GM21360 (cell line): Measurements from ENCODE around the gene TANK.
"Not testable (repeated sequence)": the region's sequence is repeated elsewhere in the genome, so short reads cannot be mapped to it uniquely, and the experiment has no call there.

Source experiments
- ATAC-seq: cut with Tn5 transposase; IDR thresholded peaks from one replicate; pipeline ENCODE4 v1.9.1; 2021; ENCODE audit warnings: mild to moderate bottlenecking, moderate library complexity; ENCODE audit not compliant: unreplicated experiment

TANK gene

GRCh38 chr2:161165811-161166210 is 5.6 kb downstream of the TANK start:
- peak; percentile 18 for ATAC-seq

GRCh38 chr2:161166538-161167409 is 6.5 kb downstream of the TANK start:
- peak; percentile 83 for ATAC-seq

- ATAC-seq = no peak
Measured at GRCh38 chr2:161169335-161169734, 9.1 kb downstream of the TANK start.

DNA sequence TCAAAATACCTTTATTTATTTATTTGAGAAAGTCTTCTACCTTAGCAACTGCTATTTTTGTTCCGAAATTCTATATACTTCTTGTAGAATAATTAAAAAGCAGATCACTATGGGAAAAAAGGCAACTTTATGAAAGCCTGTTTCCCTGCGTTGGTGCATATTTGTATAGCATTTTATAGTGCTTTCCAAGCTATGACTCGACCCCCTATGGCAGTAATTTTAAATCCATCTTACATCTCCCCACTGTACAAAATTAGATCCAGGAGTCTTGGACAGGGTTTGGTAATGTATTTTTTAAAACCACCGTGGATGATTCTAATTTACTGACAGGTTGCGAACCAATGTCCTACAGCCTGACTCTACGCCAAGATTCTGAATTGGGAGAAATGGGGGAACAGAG is 10.1 kb downstream of the TANK start:
- no peak for ATAC-seq

- no peak for ATAC-seq
Measured at GRCh38 chr2:161170958-161171932, 11.0 kb downstream of the TANK start.

DNA sequence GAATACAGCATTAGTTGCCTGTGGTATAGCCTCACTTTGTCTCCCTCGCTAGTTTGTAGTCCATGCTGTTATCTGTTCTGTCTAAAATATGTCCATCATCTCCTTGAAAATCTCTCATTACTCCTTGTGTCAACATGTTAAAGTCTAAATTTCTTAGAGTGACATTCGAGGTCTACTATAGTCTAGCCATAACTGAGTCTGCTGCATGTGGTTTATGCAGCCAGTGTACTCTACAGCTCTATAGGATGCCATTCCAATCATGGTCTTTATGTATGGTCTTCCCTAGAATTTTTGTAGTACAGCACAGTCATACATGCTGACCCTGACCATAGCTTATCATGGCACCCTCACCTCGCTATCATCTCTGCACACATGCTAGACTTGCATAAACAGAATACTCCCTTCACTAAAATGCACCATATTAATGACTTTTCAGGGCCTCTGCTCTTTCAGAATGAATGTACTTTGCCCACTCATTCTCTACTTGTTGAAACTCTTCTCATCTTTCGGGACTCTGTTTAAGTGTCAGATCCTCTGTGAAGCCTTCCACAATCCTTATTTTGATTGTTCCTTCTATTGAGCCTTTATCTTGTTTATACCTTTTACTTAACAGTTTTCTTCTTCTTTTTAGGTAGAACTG is 12.8 kb downstream of the TANK start:
- ATAC-seq = peak; percentile 74

DNA sequence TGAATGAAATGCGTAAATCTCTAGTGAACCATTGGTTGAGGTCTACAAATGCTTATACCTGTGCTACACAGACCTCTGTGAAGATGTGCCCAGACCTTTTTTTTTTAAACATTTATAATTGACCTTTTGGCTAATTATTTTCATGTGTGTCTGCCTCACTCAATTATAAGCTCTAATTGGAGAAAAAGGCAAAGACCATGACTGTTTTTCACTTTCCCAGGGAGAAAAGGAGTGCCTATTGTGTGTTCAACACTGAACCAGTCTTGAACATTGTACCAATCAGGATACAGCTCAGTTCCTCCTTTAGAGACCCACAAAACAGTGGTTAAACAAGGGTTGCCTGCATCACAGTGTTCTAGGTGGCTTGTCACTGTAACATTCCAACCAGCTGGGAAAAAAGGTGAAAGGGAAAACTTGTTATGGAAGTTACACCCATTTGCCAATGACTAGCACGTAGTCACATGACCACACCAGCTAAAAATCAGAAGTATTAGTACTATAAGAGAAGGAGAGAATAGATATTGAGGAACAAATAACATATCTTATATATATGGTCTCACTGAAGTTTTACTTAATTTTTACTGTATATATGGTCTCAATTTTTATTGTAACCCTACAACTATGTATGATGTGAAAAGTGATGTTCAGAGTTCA is 13.4 kb downstream of the TANK start:
- ATAC-seq = no peak

DNA sequence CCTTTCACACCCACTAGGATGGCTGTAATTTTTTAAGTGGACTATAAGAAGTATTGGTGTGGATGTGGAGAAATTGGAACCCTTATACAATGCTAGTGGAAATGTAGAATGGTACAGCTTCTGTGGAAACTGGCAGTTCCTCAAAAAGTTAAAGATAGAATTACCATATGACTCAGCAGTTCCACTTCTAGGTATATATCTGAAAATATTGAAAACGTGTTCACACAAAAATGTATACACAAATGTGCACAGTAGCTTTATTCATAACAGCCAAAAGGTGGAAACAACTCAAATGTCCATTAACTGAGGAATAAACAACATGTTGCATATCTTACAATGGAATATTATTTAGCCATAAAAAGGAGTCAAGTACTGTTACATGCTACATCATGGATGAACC is 17.7 kb downstream of the TANK start:
- no peak for ATAC-seq

GRCh38 chr2:161178756-161179155 is 18.5 kb downstream of the TANK start:
- no peak for ATAC-seq

- no peak for ATAC-seq
Measured at GRCh38 chr2:161190050-161190449, 29.8 kb downstream of the TANK start.

- ATAC-seq = not testable (repeated sequence)
Measured at GRCh38 chr2:161195602-161196001, 35.4 kb downstream of the TANK start.

- ATAC-seq = peak; percentile 80
Measured at GRCh38 chr2:161199912-161200701, 39.9 kb downstream of the TANK start.

DNA sequence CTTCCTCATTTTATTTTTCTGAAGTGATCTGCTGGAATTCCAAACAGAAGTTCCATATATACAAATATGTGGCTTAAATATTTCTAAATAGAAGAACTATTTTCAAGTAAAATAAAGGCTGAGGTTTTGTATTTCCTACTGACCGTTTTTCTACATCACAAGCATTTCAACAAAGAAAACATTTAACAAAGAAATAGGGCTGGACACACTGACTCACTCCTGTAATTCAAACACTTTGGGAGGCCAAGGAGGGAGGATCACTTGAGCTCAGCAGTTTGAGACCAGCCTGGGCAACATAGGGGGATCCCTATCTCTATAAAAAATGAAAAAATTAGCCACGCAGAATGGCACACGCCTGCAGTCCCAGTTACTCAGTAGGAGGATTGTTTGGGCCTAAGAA is 44.6 kb downstream of the TANK start:
- ATAC-seq = no peak

DNA sequence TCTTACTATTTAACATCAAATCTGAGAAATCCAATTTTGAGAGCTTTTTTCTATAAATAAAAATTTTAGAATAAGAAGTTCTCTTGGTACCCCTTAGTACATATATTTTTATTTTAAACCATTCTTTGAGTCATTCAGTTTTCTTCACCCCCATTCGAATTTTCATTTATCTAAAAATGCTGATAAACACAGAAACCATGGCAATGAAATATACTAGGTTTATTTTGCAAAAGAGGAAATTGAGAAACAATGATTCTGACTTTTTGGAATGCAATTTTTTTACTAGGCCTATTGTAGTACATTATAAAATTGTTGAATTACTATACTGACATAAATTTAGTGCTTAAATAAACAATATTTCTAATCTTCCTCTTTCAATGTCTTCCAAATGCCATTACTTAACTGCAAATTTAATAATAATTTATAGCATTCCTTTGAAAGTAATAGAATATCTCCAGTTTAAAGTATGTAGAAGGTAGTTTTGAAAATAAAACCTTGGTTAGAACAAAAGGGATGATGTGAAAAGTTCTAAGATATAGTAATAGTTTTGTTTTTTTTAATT is 46.3 kb downstream of the TANK start:
- ATAC-seq = no peak

- no peak for ATAC-seq
Measured at GRCh38 chr2:161207941-161208340, 47.7 kb downstream of the TANK start.

- ATAC-seq = peak; percentile 71
Measured at GRCh38 chr2:161208527-161209139, 48.4 kb downstream of the TANK start.

- no peak for ATAC-seq
Measured at GRCh38 chr2:161209902-161210301, 49.7 kb downstream of the TANK start.

GRCh38 chr2:161217597-161218185 is 57.5 kb downstream of the TANK start:
- no peak for ATAC-seq

- ATAC-seq = no peak
Measured at GRCh38 chr2:161219211-161219610, 59.0 kb downstream of the TANK start.
